Pulmonary artery endothelial cell (primary cell): ENCODE measurements around the gene ADAMTS15. TPM values are rescaled to one million over a fixed set of nuclear protein-coding genes. Genes with fewer than 3 reads are reported as not detected.

Experiments used
- DNase-seq: peaks from one replicate; pipeline ENCODE4 v3.0.0-alpha.2; 2011; ENCODE audit warnings: low read depth, low spot score
- total RNA-seq: library from RNA; depleted of rRNA; stranded (reverse); fragments of >200 nt; gene quantifications from 2 replicates; pipeline ENCODE4 v1.2.3, GENCODE V29; 2014

ADAMTS15 gene
- total RNA-seq, 1 donor from 2014 or later, result 0.07 TPM

DNA sequence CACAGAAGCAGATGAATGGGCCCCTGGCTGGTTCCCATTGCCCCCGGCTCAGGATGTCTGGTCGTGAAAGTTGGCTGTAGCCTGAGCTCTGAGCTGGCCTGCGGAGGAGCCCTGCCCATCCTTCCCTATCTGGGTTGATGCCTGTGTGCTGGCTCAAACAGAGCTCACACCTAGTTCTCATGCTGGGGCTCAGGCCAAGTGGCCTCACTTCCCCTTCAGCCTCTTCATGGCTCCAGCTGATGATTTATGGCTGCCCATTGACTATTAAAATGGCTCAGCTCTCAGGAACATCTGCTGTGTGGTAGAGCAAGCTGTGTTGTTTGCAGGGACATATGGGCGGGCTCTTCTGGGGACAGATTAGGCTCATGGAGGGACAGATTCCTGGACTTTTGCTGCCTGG is 64.7 kb downstream of the ADAMTS15 start:
- no peak for DNase-seq

DNA sequence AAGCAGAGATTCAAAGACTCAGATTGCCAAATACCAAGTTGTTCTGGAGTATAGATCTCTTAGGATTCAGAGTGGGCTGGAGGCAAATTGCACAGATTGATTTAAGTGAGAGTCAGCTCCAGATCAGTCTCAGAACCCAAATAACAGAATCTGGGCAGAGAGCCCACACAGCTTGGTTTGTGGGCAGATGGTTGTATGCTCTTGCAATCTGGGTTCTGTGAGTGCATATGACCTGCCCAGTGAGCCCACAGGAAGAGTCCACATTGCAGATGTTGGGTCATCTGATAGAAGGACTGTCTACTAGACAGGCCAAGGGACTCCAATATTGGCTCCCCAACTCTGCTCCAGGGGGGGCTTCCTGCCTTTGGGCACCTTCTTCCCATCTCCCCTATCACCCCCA is 65.9 kb downstream of the ADAMTS15 start:
- no peak for DNase-seq

DNA sequence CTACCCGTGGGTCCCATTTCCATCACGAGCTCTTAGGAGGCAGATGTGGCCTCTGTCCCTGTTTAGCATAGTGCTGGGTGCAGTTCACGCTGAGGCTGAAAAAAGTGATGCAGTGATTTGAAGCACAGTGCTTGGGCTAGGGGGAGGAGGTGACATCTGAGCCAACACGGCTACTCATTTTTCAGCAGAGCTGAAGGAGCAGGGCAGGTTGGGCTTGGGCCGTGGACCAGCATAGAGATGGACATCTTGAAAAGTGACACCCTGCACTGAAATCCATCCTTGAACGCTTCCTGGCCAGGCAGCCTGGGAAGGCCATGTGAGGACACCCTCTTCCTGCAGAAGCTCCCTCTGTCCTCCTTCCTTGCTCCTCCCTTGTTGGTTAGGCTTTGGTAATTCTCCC is 66.4 kb downstream of the ADAMTS15 start:
- no peak for DNase-seq

DNA sequence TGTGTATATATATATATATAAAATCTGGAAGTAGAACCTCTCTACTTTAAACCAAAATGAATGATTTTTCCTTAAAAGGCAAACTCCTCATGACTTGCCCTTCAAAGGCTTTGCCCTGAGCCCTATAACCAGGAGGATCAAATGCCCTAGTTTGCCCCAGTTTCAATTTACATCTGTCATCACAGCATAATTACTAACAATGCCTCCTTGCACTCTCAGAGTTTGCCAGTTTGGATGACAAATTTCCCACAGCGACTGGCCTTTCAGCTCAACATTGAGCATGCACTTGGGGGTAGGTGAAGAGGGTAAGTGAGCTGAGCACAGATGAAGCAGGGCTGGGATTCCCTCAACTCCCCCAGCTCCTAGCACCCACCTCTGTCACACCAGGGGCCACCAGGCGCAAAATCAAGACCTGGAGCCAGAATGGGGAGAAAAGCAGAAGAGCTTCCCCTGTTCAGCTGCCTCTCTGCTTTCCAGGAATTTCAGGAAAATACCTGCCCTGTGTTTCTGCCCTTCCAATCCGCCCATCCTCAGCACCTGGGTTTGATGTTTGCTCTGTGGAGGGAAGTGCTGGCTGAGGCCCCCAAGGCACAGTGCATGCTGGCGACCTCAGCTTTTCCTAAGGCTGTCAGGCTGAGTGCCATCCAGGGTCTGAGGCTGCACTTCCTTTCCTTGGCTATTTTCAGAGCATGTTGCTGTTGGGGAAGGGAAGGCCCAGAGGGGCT is 67.5 kb downstream of the ADAMTS15 start:
- no peak for DNase-seq

DNA sequence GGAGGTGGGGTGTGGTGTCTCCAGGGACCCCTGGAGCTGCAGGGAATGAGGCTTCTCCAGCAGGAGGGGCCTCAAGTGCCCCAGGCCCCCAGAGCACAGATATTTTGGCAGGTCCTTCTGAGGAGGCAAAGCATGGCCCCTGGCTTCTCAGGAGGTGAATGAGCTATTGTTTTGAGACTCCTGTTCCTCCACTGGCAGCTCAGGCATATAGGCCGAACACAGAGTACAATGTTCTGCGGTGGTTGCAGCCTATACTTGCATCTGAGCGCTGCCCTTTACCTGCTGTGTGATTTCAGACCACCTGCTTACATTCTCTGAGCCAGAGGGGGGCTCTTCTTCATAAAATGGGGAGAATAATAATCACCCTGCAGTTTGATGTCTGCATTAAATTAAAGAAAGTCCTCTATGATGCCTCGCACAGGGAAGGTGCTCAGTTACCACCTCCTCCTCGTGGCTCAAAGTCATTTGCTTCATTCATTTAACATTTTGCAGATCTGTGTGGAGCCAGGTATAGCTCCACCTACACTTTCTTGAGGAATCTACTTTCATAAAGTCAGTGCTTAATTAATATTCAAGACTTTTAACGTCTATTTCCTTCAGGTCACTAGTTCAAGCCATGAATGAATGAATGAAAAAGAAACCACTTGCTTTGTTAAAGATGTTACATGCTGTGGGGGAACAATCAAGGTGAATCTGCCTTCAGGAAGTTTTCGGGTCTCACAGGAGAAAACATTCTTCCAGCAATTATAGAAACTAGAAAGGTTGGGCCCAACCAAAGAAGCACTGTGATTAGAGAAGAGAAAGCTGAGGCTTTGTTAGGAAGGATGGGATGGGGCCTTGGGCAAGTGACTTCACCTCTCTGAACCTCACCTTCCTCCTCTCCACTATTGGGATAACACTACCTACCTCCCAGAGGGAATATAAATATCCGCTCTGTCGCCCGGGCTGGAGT is 68.4 kb downstream of the ADAMTS15 start:
- no peak for DNase-seq

DNA sequence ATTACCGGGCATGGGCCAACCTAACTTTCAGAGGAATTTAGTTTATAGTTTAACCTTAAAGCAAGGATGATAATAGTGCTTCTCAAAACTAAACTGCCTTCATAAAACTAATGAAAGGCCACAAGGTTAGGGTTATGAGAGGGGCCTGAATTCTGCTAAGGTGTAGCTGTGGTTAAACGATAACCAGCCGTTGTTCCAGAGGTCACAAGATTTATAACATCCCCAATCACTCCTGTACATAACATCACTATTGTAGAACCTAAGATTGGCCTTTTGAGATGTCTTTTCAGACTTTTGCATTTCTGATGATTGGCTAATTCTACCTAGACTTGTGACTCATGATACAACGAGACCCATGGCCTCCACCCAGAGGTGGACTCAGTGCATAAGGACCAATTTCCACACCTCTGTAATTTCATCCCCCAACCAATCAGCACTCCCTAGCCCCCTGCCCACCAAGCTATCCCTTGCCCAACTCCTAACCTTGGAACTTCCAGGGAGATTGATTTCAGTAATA is 69.8 kb downstream of the ADAMTS15 start:
- DNase-seq, result no peak

DNA sequence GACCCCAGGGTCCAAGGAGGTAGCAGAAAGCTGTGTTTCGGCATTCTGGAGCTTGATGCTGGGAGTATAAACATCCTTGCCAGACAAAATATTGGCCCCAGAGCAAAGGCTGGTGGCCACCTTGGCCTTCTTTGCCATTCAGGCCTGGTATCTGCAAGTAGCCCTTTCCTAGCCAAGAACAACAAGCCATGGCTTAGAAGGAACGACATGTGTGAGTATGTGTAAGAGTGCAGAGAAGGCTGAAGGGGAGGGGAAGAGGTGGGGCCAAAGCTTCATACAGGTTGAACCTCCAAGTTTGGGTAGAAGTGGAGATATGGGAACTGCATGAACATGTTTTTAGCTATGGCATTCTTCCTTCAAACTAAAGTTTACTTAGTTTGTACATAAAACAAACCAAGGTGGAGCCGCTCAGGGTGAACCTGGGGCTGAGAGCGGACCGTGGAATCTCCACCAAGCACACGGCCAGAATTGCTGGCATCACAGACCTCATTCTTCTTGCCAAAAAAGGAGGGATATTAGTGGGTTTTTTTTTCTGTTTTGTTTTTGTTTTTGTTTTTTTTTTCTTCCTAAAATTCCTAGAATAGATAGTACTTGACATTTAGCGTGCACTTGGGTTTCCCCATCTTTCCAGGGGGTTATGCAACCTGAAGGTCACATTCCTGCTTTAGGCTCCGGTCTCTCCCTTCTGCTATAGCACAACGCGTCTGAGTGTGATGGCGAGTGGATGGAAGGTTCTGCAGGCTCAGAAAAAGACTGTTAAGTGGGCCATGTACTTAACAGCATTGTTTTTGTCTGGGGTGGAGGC is 70.9 kb downstream of the ADAMTS15 start:
- DNase-seq, result no peak

DNA sequence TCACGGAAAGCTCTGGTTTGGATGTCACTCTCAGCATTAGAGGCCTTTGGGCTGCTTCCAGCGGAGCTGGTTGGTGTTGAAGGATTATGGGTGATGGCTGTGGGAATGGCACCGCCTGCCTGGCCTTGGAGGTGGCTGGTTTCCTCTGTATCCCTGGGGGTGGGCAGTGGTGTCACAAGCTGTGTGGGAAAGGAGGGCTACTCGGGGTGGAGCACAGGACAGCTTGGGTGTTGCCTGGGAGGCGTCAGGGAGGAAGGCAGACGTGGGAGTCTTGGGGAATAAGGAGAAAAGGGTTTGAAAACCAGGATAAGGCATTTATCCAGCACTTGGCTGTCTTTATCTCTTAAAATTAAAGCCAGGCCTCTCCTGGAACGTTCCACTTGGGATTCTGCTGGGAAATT is 71.8 kb downstream of the ADAMTS15 start:
- no peak for DNase-seq

DNA sequence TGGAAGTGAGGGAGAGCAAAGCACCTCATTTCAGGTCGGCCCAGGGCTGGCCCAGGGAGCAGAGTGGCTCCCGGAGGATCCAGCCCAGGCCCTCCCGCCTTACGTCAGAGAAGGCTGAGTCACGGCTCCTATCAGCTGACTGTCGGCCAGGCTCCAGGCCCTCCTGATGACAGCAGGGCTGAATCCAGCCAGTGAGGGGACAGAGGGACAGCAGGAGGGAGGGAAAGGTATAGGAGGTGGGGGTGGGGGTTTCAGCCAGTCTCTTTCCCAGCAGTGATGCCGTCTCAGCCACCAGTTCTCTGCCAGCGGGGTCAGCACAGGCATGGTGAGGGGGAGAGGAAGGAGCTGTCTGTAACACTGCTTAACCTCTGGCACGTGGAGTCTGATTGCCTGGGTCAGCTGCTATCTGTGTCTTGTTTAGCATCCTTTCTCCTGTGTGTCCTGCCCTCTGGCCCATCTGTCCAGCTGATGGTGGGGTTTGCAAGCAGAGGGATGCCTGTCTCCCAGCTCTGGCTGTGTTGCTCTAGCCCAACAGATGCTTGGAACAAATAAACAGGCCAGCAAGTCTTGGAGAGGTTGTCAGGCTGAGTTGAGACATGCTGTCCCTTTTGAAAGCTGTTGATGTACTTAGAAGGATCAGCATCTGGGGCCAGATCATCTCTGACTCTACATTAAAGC is 74.0 kb downstream of the ADAMTS15 start:
- DNase-seq, result peak; percentile 57

DNA sequence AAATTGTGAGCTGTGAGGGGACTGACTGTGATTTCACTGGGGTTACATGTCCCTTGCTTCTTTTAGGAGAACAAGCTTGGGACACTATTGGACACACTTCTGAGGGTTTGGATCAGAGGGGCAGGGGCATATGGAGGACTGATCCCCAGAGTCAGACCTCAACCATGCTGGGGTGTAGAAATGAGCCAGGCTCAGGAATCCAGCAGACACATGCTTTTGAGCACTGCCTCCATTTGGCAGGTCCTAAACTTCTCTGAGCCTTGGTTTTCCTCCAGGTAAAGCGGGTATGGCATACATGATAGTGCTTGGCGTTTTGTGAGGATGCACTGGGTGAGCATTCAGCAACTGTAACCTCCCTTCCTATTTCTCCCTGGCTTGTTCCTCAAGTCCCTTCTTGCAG is 74.7 kb downstream of the ADAMTS15 start:
- no peak for DNase-seq

DNA sequence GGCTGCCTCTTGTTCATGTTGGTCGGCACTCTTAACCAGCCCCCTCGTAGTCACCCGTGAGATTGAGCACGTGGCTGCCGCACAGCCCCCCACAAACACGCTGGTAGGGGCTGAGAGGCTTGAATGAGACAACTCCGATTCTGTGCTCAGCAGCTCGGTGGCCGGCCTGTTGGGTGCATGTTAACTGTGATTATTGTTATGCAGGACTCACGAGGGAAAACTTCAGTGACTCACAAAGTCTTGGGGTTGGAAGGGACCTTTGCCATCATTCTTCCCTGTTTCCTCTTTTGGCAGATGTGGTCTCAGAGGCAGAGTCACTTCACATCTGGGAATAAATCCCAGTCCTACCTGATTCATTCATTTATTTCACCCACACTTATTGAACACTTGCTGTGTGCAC is 75.2 kb downstream of the ADAMTS15 start:
- DNase-seq, result no peak

DNA sequence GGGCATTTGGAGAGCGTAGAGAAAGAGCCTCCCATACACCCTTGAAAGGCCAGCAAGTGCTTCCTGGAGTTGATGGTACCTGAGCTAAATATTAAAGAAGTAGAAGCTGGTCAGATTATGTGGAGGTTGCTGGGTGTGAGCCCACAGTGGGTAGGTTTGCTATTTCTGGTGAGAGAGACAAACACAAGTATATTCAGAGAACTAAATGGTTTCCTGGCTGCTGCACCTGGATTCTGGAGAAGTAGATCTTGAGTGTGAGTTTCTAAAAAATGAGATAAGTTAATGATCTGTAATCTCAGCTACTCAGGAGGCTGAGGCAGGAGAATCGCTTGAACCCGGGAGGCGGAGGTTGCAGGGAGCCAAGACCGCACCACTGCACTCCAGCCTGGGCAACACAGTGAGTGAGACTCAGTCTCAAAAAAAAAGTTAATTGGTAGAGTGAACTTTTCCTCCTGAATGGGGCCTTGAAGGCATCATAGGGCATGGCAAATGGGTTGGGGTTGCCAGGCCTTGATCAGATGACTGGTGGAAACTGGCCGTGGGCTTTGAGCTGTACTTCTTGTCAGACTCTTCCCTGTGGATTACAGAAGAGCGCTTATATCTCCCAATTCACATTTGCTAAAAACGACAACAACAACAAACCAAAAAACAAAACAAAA is 75.8 kb downstream of the ADAMTS15 start:
- no peak for DNase-seq

DNA sequence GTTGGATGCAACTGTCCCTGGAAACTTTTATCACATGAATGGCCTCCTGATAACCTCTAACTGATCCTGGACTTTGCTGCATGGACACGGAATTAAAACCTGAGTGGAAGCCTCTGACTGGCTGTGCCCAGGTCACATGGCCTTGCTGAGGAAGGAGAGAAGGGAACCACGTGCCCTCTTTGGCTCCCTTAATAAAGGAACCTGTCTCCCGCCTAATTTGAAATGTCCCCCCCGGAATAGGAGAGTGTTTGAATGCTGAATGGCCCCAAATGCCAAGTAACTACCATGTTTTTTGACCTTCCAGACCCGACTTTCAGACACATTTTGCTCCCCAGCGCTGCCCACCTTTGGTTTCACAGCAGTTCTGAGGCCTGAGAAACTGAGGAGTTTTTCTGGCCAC is 76.9 kb downstream of the ADAMTS15 start:
- DNase-seq, result no peak

Other genes with a start within 250 kb of the ADAMTS15 start
- 20.0 and 25.4 TPM in 2 replicates for gene ZBTB44, start 133.7 kb upstream of the ADAMTS15 start, total RNA-seq
- not detected in 2 replicates for gene ADAMTS8, start 20.0 kb upstream of the ADAMTS15 start, total RNA-seq